ENCODE data around the gene NLRP10. TPM values are rescaled to one million over a fixed set of nuclear protein-coding genes. Genes with fewer than 3 reads are reported as not detected.

Gene NLRP10
- total and polyA plus RNA-seq, 2 donors: not detected

Small RNA genes lying within 50 kb of the gene (small RNA-seq; reads per million reads assigned to genes)
- not detected for gene COX6CP5

Other genes with a start within 250 kb of the NLRP10 start
- gene OR5P2, start 168.5 kb downstream of the NLRP10 start, total RNA-seq: 7.9 TPM
- not detected for gene OR5P2, start 168.5 kb downstream of the NLRP10 start, polyA plus RNA-seq
- 5.6 TPM for gene OR5P3, start 134.6 kb downstream of the NLRP10 start, total RNA-seq
- gene OR5P3, start 134.6 kb downstream of the NLRP10 start, polyA plus RNA-seq: not detected
- gene OR10A6, start 34.2 kb downstream of the NLRP10 start, total RNA-seq: not detected
- gene OR10A6, start 34.2 kb downstream of the NLRP10 start, polyA plus RNA-seq: not detected
- not detected for gene OR10A3, start 23.7 kb downstream of the NLRP10 start, total RNA-seq
- gene OR10A3, start 23.7 kb downstream of the NLRP10 start, polyA plus RNA-seq: not detected
- 159 TPM for gene EIF3F, start 21.9 kb upstream of the NLRP10 start, total RNA-seq
- gene EIF3F, start 21.9 kb upstream of the NLRP10 start, polyA plus RNA-seq: 697 TPM
- 32.2 TPM for gene TUB, start 115.8 kb upstream of the NLRP10 start, total RNA-seq
- 11.7 TPM for gene TUB, start 115.8 kb upstream of the NLRP10 start, polyA plus RNA-seq
- 7.2 TPM for gene RIC3, start 203.6 kb upstream of the NLRP10 start, total RNA-seq
- gene RIC3, start 203.6 kb upstream of the NLRP10 start, polyA plus RNA-seq: 8.8 TPM

Data from urinary bladder (tissue), 2 donors.